ENCODE results near the gene GATAD2B.

- TF ChIP-seq, protein P1, sequence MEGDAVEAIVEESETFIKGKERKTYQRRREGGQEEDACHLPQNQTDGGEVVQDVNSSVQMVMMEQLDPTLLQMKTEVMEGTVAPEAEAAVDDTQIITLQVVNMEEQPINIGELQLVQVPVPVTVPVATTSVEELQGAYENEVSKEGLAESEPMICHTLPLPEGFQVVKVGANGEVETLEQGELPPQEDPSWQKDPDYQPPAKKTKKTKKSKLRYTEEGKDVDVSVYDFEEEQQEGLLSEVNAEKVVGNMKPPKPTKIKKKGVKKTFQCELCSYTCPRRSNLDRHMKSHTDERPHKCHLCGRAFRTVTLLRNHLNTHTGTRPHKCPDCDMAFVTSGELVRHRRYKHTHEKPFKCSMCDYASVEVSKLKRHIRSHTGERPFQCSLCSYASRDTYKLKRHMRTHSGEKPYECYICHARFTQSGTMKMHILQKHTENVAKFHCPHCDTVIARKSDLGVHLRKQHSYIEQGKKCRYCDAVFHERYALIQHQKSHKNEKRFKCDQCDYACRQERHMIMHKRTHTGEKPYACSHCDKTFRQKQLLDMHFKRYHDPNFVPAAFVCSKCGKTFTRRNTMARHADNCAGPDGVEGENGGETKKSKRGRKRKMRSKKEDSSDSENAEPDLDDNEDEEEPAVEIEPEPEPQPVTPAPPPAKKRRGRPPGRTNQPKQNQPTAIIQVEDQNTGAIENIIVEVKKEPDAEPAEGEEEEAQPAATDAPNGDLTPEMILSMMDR (conservative IDR thresholded peaks at IDR 0.05; ENCODE audit: low read length), result no peak; the same call in 1 of the 2 replicates
- TF ChIP-seq EZH2phosphoT487 (IDR thresholded peaks at IDR 0.05; ENCODE audit: borderline replicate concordance), result no peak
Observed at GRCh38 chr1:153783233-153784190, 139.3 kb downstream of the GATAD2B start.

All from Loucy (cell line).